K562 (cell line): ENCODE results near the gene ZSCAN25.

Source experiments
- FOSL1 ChIP-seq: fragments of 200-800 bp; sonication (Bioruptor generic); conservative IDR thresholded peaks from 2 replicates; pipeline ENCODE4 v1.6.1; 2016; ENCODE audit warnings: missing genetic modification characterization, missing compliant biosample characterization
- IRF9 ChIP-seq: fragments of 450-650 bp; IDR thresholded peaks from 2 replicates; pipeline ENCODE4 v1.6.1; 2016; ENCODE audit warnings: missing biosample characterization, missing genetic modification characterization
- RNF219 ChIP-seq: fragments of 250-450 bp; sonication (Bioruptor Pico); IDR thresholded peaks from 2 replicates; pipeline ENCODE4 v1.5.0; 2022; ENCODE audit warnings: mild to moderate bottlenecking
- TCF7 ChIP-seq: sonication (generic); IDR thresholded peaks from 2 replicates; pipeline ENCODE4 v1.6.1; 2016; ENCODE audit warnings: antibody characterized with exemption, borderline replicate concordance
- ZNF24 ChIP-seq: fragments of 450-650 bp; IDR thresholded peaks from 2 replicates; pipeline ENCODE4 v1.6.1; 2016

- TF ChIP-seq RNF219 (CRISPR knock-in tag) (no peak), TCF7 (no peak), ZNF24 (no peak), FOSL1 (tag) (no peak), IRF9 (tag) (no peak)
These were observed 10.2 kb upstream of the ZSCAN25 start for GRCh38 chr7:99606531-99606930.
